Stimulated activated CD8-positive, alpha-beta memory T cell treated with anti-CD3 and anti-CD28 coated beads, Interleukin-4, amount 100 ng/mL, for 24 hours (primary cell): ENCODE measurements around the gene ZFP90.
"Not testable (repeated sequence)": the region's sequence is repeated elsewhere in the genome, so short reads cannot be mapped to it uniquely, and the experiment has no call there.

Experiments
- DNase-seq: peaks from one replicate; pipeline ENCODE4 v3.0.0-alpha.2; 2020; ENCODE audit warnings: low read depth

Gene ZFP90

GRCh38 chr16:68519225-68519745 is 19.8 kb upstream of the ZFP90 start:
- no peak for DNase-seq

- DNase-seq, result peak; percentile 74
These were observed 18.4 kb upstream of the ZFP90 start for GRCh38 chr16:68520649-68521086.

- no peak for DNase-seq
These were observed 14.8 kb upstream of the ZFP90 start for GRCh38 chr16:68524069-68524820.

GRCh38 chr16:68526143-68526781 is 12.8 kb upstream of the ZFP90 start:
- no peak for DNase-seq

- DNase-seq, result no peak
These were observed 12.3 kb upstream of the ZFP90 start for GRCh38 chr16:68526782-68527145.

GRCh38 chr16:68528233-68528632 is 10.9 kb upstream of the ZFP90 start:
- DNase-seq, result no peak

GRCh38 chr16:68528686-68529379 is 10.3 kb upstream of the ZFP90 start:
- peak; percentile 78 for DNase-seq

- no peak for DNase-seq
These were observed 9.5 kb upstream of the ZFP90 start for GRCh38 chr16:68529608-68529930.

- peak; percentile 83 for DNase-seq
These were observed 9.0 kb upstream of the ZFP90 start for GRCh38 chr16:68529931-68530701.

GRCh38 chr16:68533937-68534336 is 5.2 kb upstream of the ZFP90 start:
- no peak for DNase-seq

GRCh38 chr16:68535331-68535730 is 3.8 kb upstream of the ZFP90 start:
- DNase-seq, result no peak

- no peak for DNase-seq
These were observed 684 bp downstream of the ZFP90 start for GRCh38 chr16:68539711-68540239.

GRCh38 chr16:68548947-68549346 is 9.9 kb downstream of the ZFP90 start:
- DNase-seq, result no peak

GRCh38 chr16:68553186-68553585 is 14.1 kb downstream of the ZFP90 start:
- no peak for DNase-seq

- not testable (repeated sequence) for DNase-seq
These were observed 21.2 kb downstream of the ZFP90 start for GRCh38 chr16:68560341-68560740.

- DNase-seq, result no peak
These were observed 24.7 kb downstream of the ZFP90 start for GRCh38 chr16:68563631-68564381.

GRCh38 chr16:68564382-68564985 is 25.4 kb downstream of the ZFP90 start:
- no peak for DNase-seq

GRCh38 chr16:68574479-68574878 is 35.4 kb downstream of the ZFP90 start:
- DNase-seq, result no peak

GRCh38 chr16:68575082-68575481 is 36.0 kb downstream of the ZFP90 start:
- no peak for DNase-seq

GRCh38 chr16:68577352-68577853 is 38.3 kb downstream of the ZFP90 start:
- DNase-seq, result no peak
